GM12874 (cell line): ENCODE measurements around the gene EXOSC1.
A peak's percentile ranks its signal among the peaks of the same experiment; 100 is the strongest.

Experiments
- TF ChIP-seq, protein P1 (sequence below): IDR thresholded peaks from 2 replicates; pipeline ENCODE4 v1.5.1; 2011; ENCODE audit warnings: low read depth, mild to moderate bottlenecking, control low read depth, low read length, moderate library complexity; ENCODE audit not compliant: insufficient read depth

EXOSC1 gene

DNA sequence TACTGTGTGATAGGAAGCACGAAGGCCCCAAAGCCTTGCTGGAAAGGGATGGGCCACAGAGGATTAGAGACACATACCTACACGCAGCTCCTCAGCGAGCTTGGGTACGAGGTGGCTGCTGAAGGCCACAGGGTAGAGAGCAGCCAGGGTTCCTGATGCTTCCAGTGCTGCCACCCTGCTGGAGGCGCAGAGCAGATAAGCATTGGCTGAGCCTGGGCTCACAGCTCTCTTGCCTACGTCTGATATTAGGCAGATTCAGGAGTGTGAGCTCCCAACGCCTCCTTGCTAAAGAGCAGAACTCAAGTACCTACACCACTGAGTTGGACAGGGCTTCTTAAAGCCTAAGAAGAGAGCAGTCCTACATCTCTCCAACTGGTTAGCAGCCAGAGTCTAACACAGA, 20.2 kb upstream of the EXOSC1 start:
- TF ChIP-seq, protein P1, sequence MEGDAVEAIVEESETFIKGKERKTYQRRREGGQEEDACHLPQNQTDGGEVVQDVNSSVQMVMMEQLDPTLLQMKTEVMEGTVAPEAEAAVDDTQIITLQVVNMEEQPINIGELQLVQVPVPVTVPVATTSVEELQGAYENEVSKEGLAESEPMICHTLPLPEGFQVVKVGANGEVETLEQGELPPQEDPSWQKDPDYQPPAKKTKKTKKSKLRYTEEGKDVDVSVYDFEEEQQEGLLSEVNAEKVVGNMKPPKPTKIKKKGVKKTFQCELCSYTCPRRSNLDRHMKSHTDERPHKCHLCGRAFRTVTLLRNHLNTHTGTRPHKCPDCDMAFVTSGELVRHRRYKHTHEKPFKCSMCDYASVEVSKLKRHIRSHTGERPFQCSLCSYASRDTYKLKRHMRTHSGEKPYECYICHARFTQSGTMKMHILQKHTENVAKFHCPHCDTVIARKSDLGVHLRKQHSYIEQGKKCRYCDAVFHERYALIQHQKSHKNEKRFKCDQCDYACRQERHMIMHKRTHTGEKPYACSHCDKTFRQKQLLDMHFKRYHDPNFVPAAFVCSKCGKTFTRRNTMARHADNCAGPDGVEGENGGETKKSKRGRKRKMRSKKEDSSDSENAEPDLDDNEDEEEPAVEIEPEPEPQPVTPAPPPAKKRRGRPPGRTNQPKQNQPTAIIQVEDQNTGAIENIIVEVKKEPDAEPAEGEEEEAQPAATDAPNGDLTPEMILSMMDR: no peak

DNA sequence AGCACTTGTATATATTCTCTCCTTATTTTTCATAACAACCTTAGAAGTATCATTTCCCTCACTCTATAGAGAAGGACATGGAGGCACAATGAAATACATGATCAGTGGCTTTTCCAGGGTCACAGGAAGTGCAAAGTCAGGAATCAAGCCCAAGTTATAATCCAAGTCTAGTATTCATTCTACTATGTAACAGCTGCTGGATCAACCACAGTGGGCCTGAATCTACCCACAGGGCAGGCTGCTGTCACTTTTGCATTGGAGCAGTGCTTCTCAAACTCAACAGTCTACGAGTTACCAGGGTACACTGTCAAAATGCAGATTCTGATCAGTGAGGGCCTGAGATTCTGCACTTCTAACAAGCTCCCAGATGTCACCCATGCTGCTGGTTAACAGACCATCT, 18.4 kb upstream of the EXOSC1 start:
- TF ChIP-seq, protein P1: no peak

DNA sequence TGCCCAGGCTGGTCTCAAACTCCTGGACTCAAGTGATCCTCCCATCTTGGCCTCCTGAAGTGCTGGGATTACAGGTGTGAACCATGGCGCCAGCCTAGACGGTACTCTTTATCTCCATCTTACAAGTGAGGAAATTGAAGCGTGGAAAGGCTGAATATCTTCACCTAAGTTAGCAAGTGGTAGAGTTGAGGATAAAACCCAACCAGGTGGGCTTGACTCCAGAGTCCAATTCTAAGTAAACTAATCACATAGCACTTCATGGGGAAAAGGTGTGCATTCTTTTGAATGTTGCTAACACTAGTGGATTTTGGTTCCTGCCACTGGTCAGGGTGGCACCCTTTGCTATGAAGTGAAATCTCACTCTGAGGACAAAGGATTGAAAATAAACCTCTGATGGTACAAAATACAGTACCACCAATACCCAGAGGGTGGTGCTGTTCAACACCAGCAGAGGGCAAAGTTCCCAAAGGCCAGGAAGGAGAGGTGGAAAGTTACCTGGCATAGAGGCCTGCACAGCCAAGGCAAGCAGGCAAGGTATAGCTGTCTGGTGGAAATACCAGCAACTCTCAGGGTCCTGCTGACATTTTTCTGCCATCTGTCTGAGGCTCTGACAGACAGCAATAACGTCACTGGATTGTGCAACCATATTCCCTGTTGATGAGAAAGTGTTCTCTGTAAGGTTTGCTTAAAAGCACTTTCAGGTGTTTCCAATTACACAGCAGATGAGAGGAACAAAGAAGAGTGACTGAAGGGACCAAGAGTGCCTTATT, 17.7 kb upstream of the EXOSC1 start:
- TF ChIP-seq, protein P1: peak; percentile 75

DNA sequence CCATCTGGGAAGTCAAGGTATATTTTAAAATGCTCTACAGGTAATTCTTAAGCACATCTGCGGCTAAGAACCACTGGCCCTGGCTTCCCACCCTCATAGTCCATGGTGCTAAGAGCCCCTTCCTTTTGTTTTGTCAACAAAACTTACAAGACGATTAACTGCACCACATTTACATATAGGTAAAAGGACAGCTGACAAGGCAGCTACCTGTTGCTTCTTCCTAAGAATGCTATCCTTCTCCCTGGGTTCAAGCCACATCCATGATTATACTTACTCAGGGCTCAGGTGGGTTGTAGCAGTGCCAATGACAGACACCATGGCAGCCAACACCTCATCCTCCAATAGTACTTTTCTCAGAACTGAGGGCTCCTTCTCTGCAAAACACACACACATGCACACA, 16.5 kb upstream of the EXOSC1 start:
- TF ChIP-seq, protein P1: no peak

DNA sequence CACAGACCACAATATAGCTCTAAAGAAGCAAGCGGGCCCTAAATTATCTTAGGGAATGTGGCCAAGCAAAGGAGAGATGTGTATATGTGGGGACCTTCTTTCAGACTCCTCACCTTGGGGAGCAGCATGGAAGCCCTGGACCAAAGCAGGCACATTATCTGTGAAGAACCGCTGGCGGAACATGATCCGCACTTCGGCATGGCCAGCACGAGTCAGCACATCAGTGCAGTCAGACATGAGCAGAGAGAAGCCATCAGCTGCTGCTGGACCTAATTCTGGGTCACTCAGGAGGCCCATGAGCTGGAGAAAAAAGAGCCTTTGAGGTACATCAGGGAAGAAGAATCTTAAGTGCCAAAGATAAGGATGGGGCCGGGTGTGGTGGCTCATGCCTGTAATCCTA, 14.1 kb upstream of the EXOSC1 start:
- TF ChIP-seq, protein P1: no peak

DNA sequence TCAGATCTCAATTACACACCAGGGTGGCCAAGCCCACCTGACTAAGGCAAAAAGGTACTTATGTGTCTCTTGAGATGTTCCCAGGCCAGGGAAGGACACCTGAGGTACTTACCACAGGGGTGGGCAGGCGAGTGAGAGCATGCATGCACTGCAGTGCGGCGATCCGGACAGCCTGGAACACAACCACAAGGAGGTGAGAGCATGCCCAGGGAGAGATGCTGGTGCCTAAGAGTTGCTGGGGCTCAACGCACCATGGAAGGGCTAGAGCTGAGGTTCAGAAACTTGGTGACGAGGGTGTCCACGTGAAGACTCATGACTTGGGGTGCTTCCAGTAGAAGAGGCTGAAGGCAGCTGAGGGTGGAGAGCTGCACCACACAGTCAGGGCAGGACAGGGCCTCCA, 13.3 kb upstream of the EXOSC1 start:
- TF ChIP-seq, protein P1: no peak

DNA sequence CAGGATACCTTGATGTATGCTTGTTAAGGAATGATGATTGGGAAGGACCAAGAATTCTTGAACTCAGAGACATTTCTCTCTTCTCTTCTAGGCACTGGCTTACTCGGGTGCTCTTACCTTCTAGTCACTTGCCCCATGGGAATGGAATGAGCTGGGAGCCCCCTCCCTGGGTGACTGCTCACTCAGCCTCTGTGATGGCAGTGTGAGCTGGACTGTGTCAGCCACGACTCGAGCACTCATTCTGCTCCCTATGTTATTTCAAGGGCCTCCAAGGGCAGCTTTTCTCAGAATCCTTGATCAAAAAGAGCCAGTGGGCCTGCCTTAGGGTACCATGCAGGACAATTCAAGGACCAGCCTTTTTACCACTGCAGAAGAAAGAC, 10.9 kb upstream of the EXOSC1 start:
- TF ChIP-seq, protein P1: no peak
